ENCODE results near the gene SLC22A23. TPM values are rescaled to one million over a fixed set of nuclear protein-coding genes. Genes with fewer than 3 reads are reported as not detected.

The SLC22A23 gene
- total RNA-seq, 4 donors from 2014 or later, result 16.6 to 21.8 (median 17.6) TPM

DNA sequence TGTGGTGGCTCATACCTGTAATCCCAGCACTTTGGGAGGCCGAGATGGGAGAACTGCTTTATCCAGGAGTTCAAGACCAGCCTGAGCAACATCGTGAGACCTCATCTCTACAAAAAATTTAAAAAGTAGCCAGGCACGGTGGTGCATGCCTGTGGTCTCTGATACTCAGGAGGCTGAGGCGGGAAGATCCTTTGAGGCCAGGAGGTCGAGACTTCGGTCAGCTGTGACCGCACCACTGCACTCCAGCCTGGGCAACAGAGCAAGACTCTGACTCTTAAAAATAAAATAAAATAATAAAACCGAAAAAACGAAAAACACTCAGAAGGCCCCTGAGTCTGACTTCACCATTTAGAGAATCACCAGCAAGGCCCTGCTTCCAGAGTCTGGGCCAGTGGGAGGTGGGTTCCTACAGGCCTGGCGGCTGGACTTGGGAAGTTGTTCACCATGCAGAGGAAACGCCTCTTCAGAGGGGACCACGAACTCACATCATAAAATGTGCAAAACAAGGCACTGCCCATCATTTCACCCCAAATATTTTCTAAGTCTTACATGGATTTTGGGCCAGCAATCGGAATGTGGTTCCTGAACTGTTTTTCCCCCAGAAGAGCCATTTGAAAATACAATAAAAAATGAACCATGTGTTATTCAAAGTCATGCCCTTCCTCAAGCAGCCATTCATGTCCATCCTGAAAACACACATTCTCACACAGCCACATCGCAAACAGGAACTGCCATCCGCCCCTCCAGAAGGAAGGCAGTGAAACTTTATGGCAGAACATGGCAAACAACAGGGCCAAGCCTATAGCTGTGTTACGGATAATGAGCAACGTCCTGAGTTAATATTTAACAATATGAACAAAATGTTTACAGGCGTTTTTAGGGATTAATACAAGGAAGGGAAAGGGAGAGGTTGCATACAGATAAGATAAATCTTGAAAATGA is 57.8 kb downstream of the SLC22A23 start:
- Histone ChIP-seq H3K9me3 (no peaks in the 10 kb centered on the region), H3K27ac (peak overlapping the region in 1 of 3 donors; percentile 10), H3K4me1 (peaks cover 4 to 28% of the 10 kb centered on the region in 2 donors), H3K27me3 (no peaks in the 10 kb centered on the region), H3K4me3 (replicated peaks in 1 of 3) (no peak overlapping the region), H3K36me3 (no peaks in the 10 kb centered on the region)
- no peak for DNase-seq
- WGBS, 2 donors, result 91 to 93% methylated on average over 18 of the region's 18 CpGs
- TF ChIP-seq, protein P1, sequence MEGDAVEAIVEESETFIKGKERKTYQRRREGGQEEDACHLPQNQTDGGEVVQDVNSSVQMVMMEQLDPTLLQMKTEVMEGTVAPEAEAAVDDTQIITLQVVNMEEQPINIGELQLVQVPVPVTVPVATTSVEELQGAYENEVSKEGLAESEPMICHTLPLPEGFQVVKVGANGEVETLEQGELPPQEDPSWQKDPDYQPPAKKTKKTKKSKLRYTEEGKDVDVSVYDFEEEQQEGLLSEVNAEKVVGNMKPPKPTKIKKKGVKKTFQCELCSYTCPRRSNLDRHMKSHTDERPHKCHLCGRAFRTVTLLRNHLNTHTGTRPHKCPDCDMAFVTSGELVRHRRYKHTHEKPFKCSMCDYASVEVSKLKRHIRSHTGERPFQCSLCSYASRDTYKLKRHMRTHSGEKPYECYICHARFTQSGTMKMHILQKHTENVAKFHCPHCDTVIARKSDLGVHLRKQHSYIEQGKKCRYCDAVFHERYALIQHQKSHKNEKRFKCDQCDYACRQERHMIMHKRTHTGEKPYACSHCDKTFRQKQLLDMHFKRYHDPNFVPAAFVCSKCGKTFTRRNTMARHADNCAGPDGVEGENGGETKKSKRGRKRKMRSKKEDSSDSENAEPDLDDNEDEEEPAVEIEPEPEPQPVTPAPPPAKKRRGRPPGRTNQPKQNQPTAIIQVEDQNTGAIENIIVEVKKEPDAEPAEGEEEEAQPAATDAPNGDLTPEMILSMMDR (IDR thresholded peaks at IDR 0.05), result no peak
- no peak for TF ChIP-seq POLR2A (IDR thresholded peaks at IDR 0.05)
- intact Hi-C loops (cut with DNase I), result loop anchor here (10.0 kb wide), 1 partner anchor 56 kb away; the partner anchor contains the start of gene SLC22A23

DNA sequence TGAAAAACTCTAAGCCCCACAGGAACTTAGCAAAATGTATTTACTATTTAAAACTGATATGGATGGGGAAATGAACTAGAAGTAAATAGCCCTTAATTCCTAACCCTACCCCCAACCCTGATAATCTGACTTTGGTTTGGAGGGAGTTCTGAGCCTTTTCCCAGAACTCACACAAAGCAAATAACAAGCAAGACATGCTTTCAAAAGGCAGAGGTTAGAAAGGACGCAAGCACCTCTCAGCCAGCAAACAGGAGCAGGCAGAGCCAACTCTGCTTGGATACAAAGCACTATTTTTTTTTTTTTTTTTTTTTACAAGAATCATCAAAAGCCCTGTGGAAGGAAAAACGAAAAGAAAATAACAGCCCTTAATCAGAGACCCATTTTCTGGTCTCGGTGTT is 58.7 kb downstream of the SLC22A23 start:
- intact Hi-C loops (cut with DNase I), result loop anchor here (10.0 kb wide), 1 partner anchor 57 kb away; the partner anchor contains the start of gene SLC22A23
- Histone ChIP-seq H3K36me3 (no peaks in the 10 kb centered on the region), H3K27ac (peak overlapping the region in 1 of 3 donors; percentile 10), H3K27me3 (no peaks in the 10 kb centered on the region), H3K9me3 (no peaks in the 10 kb centered on the region), H3K4me1 (peaks cover 12 to 29% of the 10 kb centered on the region in 2 donors), H3K4me3 (replicated peaks in 1 of 3) (no peak overlapping the region)
- TF ChIP-seq, protein P1 (IDR thresholded peaks at IDR 0.05), result no peak
- TF ChIP-seq POLR2A (IDR thresholded peaks at IDR 0.05), result no peak
- no peak for DNase-seq
- WGBS, 2 donors, result 33 to 55% methylated on average over 3 of the region's 3 CpGs

DNA sequence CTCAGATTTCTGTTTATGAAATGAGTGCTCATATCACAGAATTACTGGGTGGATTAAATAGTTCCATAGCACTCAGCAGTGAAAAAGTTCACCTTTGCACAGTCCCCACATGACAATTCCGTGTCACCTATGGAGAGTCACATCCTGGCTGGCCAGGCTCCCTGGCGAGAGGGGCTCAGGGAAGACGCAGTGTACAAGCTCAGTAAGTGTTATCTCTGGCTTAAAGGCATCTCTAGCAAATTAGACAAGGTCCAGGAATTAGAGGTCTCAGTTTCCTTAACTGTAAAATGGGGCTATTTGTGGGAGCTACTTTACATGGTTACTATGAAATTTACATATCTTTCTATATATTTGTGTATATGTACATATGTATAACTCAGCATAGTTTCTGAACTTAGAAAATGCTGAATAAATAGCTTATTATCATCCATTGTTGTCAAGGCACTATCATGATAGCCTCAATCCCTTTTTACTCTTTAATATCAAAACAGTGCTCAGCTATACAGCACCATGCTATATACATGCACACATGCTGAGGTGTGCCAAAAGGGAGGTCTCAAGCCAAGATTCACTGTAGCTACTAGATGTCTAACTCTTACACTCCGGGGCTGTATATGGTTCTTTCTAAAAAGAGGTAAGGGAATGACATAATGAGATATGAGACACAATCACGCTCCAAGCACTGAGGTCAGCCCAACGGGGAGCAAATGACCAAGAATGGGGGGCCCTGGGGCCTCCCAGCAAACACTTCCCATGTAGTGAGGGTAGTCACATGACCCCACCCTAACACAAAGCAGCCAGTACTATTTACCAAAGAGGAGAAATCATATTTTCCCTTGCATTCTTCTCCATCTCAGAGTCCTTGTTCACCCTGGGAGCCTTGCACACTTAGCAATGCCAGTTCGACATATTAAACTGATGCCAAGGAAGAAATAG is 59.4 kb downstream of the SLC22A23 start:
- peaks cover 8 to 27% of the 10 kb centered on the region in 2 donors for H3K4me1 ChIP-seq
- H3K27ac ChIP-seq, result no peak overlapping the region
- no peaks in the 10 kb centered on the region for H3K27me3 ChIP-seq
- no peaks in the 10 kb centered on the region for H3K9me3 ChIP-seq
- no peak for DNase-seq
- TF ChIP-seq POLR2A (IDR thresholded peaks at IDR 0.05), result no peak
- TF ChIP-seq, protein P1 (IDR thresholded peaks at IDR 0.05), result no peak
- 77 to 85% methylated on average over 7 of the region's 7 CpGs for WGBS, 2 donors
- H3K36me3 ChIP-seq, result no peaks in the 10 kb centered on the region
- no peak overlapping the region for H3K4me3 ChIP-seq (replicated peaks in 1 of 3)
- intact Hi-C loops (cut with DNase I), result loop anchor here (10.0 kb wide), 1 partner anchor 57 kb away; the partner anchor contains the start of gene SLC22A23

DNA sequence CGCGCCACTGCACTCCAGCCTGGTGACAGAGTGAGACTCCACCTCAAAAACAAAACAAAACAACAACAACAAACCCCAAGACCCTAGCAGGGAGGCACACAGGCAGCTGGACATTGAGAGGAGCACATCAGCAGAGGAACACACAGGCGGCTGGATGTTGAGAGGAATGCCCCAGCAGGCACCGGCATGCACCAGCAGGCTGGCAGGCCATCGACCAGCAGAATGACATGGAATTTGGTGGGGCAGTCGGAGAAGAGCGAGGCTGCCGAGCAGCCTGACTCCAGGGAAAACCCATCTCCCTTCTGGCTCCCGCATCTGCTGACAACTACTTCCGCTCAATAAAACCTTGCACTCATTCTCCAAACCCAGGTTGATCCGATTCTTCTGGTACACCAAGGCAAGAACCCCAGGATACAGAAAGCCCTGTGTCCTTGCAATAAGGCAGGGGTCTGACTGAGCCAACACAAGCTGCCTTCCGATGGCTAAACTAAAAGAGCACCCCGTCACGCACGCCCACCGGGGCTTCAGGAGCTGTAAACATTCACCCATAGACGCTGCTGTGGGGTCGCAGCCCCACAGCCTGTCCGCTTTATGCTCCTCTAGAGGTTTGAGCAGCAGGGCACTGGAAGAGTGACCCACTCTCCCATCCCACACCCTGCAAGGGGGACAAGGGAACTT is 60.2 kb downstream of the SLC22A23 start:
- H3K9me3 ChIP-seq, result no peaks in the 10 kb centered on the region
- H3K27ac ChIP-seq, result no peak overlapping the region
- WGBS, 2 donors, result 95 to 97% methylated on average over 18 to 19 of the region's 19 CpGs
- H3K27me3 ChIP-seq, result no peaks in the 10 kb centered on the region
- TF ChIP-seq, protein P1 (IDR thresholded peaks at IDR 0.05), result no peak
- no peak for TF ChIP-seq POLR2A (IDR thresholded peaks at IDR 0.05)
- DNase-seq, result no peak
- no peaks in the 10 kb centered on the region for H3K36me3 ChIP-seq
- intact Hi-C loops (cut with DNase I), result loop anchor here (10.0 kb wide), 1 partner anchor 58 kb away; the partner anchor contains the start of gene SLC22A23
- H3K4me1 ChIP-seq, result peaks cover 8 to 34% of the 10 kb centered on the region in 2 donors
- no peak overlapping the region for H3K4me3 ChIP-seq (replicated peaks in 1 of 3)
